ENCODE results near the gene ACLY.

DNA sequence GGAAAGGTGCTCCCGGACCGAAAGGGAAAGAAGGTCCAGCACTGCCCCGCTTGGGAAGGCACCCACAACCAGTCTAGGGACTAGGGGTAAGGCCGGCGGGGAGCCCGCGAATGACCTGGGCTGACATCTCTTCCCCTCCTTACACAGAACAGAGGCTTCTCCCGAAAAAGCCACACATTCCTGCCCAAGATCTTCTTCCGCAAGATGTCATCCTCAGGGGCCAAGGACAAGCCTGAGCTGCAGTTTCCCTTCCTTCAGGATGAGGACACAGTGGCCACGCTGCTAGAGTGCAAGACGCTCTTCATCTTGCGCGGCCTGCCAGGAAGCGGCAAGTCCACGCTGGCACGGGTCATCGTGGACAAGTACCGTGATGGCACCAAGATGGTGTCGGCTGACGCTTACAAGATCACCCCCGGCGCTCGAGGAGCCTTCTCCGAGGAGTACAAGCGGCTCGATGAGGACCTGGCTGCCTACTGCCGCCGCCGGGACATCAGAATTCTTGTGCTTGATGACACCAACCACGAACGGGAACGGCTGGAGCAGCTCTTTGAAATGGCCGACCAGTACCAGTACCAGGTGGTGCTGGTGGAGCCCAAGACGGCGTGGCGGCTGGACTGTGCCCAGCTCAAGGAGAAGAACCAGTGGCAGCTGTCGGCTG lies 49.3 kb upstream of the ACLY start:
- TF ChIP-seq SIN3A (IDR thresholded peaks at IDR 0.05; ENCODE audit: low read depth, low read length) (no peak), YY1 (IDR thresholded peaks at IDR 0.05; ENCODE audit: low read depth, low read length) (no peak), RAD51 (IDR thresholded peaks at IDR 0.05) (no peak), MXI1 (IDR thresholded peaks at IDR 0.05; ENCODE audit: low read depth, low read length) (no peak), TARDBP (IDR thresholded peaks at IDR 0.05; ENCODE audit: borderline replicate concordance) (no peak), IRF5 (IDR thresholded peaks at IDR 0.05; ENCODE audit: borderline replicate concordance) (no peak), TCF12 (IDR thresholded peaks at IDR 0.05; ENCODE audit: low read depth, low read length) (no peak)
- TF ChIP-seq, protein P1, sequence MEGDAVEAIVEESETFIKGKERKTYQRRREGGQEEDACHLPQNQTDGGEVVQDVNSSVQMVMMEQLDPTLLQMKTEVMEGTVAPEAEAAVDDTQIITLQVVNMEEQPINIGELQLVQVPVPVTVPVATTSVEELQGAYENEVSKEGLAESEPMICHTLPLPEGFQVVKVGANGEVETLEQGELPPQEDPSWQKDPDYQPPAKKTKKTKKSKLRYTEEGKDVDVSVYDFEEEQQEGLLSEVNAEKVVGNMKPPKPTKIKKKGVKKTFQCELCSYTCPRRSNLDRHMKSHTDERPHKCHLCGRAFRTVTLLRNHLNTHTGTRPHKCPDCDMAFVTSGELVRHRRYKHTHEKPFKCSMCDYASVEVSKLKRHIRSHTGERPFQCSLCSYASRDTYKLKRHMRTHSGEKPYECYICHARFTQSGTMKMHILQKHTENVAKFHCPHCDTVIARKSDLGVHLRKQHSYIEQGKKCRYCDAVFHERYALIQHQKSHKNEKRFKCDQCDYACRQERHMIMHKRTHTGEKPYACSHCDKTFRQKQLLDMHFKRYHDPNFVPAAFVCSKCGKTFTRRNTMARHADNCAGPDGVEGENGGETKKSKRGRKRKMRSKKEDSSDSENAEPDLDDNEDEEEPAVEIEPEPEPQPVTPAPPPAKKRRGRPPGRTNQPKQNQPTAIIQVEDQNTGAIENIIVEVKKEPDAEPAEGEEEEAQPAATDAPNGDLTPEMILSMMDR (IDR thresholded peaks at IDR 0.05 in 2 of 3, conservative IDR thresholded peaks at IDR 0.05 in 1 of 3; ENCODE audit: control insufficient read depth in 2 of 3, extremely low read depth in 1 of 3, insufficient read depth in 1 of 3, low read depth in 3 of 3, low read length in 3 of 3): no peak

Data from GM12878 (cell line).